NAMALWA (cell line): ENCODE data around the gene CSRNP3.
A peak's percentile ranks its signal among the peaks of the same experiment; 100 is the strongest.

Experiments used
- DNase-seq: peaks from one replicate; pipeline ENCODE4 v3.0.0-alpha.2; 2015; ENCODE audit warnings: low spot score

The CSRNP3 gene

DNA sequence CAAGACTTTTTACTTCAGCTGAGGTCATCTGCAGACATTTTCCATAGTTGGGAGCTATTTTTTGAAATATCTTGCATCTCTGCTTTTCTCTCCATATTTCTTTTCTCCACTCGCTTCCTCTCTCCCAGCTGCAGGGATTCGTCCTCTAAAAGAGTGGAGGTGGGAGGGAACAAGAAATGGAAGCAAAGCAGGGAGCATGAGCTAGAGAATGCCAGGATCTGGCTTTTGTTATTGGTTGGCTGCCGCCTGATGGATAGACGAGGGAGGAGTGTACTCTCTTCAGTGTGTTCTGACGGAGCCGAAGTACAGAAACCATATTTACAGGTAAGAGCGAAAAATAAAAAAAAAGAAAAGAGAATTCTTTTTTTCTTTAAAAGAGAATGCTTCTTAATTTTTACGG, at the start of gene CSRNP3:
TSS of gene CSRNP3 (plus strand) at position 282 of the 400 bp plus-strand sequence. CDS start 125,368 bp downstream, outside the sequence.
- no peak for DNase-seq

- no peak for DNase-seq
Observed at GRCh38 chr2:165420231-165420630, 49.3 kb upstream of the CSRNP3 start.

DNA sequence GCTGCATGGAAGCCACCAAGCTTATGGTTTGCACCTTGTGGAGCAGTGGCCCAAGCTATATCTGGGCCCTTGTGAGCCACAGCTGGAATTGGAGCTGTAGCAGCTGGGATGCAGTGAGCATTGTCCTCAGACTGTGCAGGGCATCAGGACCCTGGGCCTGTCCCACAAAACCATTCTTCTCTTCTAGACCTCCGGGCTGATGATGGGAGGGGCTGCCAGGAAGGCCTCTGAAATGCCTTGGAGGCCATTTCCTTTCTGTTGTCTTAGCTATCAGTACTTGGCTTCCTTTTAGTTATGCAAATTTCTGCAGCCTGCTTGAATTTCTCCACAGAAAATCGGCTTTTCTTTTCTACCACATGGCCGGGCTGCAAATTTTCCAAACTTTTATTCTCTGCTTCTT, 46.4 kb upstream of the CSRNP3 start:
- DNase-seq, result no peak

GRCh38 chr2:165425556-165425955, 43.9 kb upstream of the CSRNP3 start:
- DNase-seq, result no peak

DNA sequence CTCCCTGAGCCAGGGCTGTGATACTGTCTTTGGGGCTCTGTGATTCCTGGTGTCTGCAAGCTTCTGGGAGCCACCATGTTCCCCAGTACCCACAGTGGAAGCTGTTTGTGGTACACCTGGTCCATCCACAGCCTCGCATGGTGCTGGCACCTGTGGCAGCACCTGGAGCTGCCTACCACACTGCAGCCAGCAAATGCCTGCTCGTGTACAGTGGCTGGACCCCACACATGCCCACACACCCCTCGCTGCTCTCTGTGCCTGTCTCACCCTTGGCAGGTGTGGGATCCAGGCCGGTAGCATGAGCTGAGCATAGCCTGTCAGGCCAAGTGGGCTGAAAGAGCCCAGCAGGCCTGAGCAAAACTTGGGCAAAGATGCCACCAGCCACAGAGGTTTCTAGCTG, 41.8 kb upstream of the CSRNP3 start:
- DNase-seq, result no peak

DNA sequence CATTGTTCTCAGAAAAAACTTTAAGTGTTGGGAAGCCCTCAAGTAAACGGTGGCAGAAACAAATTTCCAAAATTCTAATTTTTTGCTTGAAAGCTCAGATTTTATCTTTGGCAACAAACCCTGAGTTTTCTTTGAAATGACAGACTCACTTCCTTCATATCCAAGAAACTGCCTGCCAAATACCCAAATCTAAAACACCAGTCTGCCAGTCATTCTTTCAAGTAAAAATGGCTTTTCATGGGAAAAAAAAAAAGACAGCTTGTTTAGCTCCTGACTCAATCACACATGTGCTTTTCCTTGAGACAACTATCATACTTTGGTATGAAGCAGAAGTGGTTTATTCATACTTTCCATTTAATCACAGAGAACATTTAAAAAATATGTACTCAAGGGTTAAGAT, 40.6 kb upstream of the CSRNP3 start:
- no peak for DNase-seq

DNA sequence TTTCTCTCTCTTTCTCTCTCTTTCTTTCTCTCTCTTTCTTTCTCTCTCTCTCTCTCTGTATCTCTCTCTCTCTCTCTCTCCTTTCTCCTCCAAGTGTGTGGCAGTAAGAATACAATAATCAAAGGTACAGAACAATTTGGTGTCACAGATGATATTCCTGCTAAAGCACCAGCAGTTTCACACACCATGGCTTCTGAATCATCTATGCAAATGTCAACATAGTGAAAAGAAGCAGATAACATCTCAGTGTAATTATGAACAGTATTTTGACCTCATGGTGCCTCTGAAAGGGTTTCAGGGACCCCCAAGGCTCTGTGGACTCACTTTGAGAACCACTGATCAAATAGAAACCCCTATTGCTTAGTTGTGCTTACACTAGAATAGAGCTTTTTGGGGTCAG, 38.5 kb upstream of the CSRNP3 start:
- DNase-seq, result no peak

DNA sequence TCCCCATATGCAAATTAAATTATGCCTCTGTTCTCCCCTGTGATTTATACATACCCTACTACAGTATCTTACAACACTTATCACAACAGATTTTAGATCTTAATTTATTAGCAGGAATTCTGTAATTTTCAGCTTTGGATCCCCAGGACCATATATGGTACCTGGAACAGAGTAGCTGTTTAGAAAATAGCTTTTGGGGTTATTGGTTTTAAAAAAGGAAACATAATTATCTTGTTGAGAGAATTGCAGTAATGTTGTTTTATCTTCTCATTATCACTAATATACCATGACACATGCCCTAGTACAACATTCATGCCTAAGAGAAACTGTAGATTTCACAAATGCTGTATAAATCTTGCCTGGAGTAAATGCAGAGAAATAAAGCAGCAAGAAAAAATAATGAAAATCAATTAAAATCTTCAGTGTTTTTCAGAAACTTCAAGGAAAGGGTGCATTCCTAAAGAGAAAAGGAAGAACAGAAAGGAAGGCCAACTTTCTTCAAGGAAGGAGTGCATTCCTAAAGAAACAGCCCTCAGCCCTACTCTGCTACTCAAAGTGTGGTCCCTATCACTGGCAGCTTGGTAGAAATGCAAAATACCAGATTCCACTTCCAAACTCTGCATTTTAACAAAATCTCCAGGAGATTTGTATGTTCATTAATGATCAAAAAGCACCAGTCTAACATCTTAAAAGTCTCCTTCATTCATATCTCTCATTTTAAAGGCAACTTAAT, 37.1 kb upstream of the CSRNP3 start:
- DNase-seq, result no peak

GRCh38 chr2:165434865-165435496, 34.5 kb upstream of the CSRNP3 start:
- no peak for DNase-seq

GRCh38 chr2:165435611-165436010, 33.9 kb upstream of the CSRNP3 start:
- no peak for DNase-seq

DNA sequence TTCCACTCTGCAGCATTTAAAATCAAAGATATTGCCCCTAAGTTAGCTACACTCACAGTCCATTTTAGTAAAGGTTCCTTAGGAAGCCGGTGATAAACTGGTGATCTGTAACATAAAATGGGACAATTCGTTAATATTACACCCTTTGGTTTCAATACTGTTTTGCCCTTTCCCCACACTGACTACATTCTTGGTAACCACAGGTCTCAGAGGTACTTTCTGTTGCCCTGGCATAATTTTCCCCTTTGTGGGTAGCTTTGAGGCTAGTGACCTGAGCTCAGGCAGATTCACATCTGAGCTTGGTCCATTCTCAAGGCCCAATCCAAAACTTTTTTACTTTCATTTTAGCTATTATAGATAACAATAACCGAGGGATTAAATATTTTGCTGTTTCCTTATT, 32.9 kb upstream of the CSRNP3 start:
- DNase-seq, result no peak

GRCh38 chr2:165440367-165440766, 29.1 kb upstream of the CSRNP3 start:
- peak; percentile 28 for DNase-seq

DNA sequence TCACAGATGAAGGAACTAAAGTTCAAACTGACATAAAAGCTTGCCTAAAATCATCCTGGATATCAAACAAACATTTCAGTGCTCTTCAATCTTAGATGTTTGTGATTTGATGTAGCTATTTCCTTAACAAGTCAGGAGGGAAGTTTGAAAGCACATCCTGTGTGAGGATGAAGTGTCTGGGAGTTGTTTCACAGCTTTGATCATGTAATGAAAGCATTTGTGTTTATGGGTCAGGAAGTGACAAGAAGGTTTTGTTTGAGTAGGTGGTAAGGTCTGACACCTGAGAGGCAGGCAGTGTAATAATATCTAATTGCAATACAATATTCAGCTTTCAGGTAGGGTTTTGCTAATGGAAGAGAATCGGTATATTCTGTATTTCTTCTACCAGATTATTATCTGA, 26.0 kb upstream of the CSRNP3 start:
- DNase-seq, result no peak

GRCh38 chr2:165448406-165448805, 21.1 kb upstream of the CSRNP3 start:
- DNase-seq, result no peak

DNA sequence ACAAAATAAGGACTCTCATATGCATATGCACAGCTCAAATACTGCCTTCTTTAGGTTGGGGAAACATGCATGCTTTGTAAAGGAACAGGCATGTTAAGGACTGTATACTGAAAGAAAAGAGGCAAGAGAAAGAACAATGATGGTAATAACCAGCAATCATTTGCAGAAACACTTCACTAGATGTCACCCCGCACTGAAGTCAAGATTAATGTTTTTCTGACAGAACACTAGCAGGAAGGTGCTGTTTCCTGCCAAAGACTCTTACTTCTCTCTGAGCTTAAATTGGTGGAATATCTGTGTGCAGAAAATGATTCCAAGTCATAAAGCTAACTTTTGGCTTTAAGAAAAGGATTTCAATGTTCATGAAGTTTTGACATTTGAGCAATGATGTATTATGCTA, 19.3 kb upstream of the CSRNP3 start:
- no peak for DNase-seq

- no peak for DNase-seq
Observed at GRCh38 chr2:165452327-165452726, 17.2 kb upstream of the CSRNP3 start.

GRCh38 chr2:165453561-165454094, 15.9 kb upstream of the CSRNP3 start:
- DNase-seq, result no peak

DNA sequence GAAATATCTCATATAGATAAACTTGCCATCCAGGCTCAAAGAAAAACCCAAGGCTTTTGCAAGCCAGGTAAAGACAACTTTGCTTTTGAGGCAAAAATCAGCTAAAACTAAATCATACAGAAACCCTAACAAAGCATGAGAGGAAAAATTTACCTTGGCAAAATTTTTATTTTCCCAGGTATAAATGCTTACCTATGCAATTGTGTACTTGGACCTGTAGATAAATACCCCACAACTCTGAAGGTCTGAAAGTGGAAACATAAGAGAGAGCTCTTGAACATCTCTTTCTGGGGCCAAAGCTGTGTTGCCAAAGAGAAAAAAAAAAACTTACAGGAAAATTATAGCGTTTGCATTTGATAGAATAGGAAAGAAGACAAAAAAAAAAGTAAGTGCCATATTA, 14.6 kb upstream of the CSRNP3 start:
- DNase-seq, result no peak

- no peak for DNase-seq
Observed at GRCh38 chr2:165456027-165456426, 13.5 kb upstream of the CSRNP3 start.

DNA sequence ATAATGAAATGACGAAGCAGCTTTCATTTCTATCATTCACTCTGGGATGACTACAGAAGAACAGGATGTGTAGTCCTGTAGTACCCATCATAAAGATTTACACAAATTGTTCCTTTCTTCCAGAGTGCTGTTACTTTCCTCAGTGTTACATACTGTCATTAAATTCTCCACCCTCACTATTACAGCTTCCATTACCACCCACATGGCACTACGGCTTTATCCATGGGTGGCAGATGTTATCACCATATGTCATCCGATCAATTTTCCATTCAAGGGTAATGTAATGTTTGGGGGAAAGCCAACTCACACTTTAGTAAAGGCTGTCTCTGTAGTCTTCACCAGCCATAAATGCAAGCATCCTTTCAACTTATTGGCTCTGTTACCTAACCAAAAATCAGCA, 7.1 kb upstream of the CSRNP3 start:
- no peak for DNase-seq

GRCh38 chr2:165466386-165466785, 3.1 kb upstream of the CSRNP3 start:
- no peak for DNase-seq

DNA sequence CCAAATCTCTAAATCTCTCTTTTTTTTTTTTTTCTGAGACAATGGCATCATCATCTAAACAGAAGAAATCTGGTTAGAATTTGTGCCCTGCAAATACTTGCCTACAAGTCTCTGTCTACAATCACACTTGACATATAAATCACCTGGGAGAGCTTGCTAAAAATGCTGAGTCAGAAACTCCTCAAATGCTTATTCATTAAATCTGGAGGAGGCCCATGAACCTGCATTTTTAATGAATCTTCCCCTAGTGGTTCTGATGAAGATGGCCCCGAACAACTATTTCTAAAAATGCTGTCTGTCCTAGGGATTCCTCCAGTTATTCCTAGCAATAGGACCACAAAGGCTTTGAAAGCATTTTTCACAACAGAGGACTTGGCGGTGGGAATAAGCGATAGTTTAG, 1.6 kb upstream of the CSRNP3 start:
- DNase-seq, result no peak

- DNase-seq, result no peak
Observed at GRCh38 chr2:165470361-165470760, 863 bp downstream of the CSRNP3 start.
